ENCODE measurements around the gene MAP3K10.
"Not testable (repeated sequence)": the region's sequence is repeated elsewhere in the genome, so short reads cannot be mapped to it uniquely, and the experiment has no call there.

MAP3K10 gene

DNA sequence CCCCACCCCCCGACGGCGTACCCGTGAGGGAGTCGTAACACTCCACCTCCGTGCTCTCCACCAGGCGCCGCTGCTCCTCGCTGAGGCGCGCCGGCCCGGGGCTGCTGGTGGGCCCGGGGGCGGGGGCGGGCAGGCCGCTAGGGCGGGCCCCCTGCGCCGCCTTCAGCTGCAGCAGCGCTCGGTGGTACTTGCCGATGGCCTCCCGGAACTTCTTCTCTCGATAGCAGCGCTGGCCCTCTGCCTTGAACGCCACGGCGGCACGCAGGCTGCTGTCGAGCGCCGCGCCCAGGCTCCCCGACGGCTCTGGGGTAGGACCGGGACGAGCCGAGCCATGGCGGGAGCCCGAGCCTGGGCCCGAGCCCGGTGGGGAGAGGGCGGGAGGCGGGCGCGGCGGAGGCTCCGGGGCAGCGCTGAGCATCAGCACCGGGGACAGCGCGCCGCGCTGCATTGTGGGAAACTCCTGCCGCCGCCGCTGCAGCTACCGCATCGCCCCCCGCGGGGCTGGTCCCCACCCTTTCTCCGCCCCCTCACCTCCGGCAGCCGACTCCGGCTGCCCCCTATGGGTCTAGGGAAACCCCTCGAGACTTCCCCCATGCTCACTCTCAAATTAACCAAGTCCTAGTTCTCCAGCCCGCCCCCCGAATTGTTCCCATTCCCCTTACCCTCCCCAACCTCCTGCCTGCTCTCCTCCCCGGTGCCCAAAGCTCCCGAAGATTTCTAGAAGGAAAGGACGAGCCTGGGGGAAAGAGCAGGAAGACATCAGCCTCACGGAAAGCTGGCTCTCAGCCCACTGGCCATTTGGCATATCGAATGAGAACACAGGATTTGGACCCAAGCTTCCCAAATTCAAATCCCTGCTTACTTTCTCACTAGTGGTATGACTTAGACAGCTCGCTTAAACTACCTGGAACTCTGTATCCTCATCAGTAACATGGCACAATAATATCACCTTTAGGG lies 27.0 kb downstream of the MAP3K10 start, which contains the start of gene TTC9B:
TSS of gene TTC9B (minus strand) at position 451 of the 957 bp plus-strand sequence. CDS start at position 448, 3 bp downstream.
- peak; percentile 73 for DNase-seq

DNA sequence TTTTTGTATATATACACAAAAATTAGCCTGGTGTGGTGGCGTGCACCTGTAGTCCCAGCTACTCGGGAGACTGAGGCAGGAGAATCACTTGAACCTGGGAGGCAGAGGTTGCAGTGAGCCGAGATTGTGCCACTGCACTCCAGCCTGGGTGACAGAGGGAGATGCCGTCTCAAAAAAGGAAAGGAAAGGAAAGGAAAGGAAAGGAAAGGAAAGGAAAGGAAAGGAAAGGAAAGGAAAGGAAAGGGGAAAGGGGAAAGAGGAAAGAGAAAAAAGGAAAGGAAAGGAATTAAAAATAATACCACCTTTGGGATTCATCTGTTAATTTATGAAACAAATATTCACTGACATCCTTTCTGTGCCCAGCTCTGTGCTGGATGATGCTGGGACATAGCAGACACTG lies 27.8 kb downstream of the MAP3K10 start:
- not testable (repeated sequence) for DNase-seq

DNA sequence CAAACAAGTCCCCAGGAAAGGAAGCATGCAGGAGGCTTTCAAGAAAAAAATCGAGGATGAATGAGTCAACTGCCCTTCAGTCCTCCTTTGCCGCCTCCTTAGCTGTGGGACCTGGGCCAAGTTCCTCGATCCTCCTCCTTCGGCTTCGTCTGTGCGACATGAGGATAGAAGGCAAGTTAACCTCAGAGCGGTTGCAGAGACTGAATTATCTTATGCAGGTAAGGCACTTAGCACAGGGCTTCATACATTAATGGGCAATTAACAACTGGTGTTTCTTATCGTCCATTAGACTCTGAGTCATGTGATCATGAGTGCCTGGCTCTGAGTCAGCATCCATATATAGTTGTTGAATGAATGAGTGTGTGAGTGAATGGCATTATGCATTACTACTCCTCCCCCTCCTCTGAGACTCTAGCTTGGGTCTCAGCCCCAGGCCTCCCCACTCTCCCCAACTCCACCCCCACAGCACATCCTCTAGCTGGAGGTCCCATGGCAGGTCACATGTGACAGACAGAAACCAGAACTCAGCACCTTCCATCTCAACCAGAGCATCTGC lies 28.6 kb downstream of the MAP3K10 start:
- DNase-seq: no peak

DNA sequence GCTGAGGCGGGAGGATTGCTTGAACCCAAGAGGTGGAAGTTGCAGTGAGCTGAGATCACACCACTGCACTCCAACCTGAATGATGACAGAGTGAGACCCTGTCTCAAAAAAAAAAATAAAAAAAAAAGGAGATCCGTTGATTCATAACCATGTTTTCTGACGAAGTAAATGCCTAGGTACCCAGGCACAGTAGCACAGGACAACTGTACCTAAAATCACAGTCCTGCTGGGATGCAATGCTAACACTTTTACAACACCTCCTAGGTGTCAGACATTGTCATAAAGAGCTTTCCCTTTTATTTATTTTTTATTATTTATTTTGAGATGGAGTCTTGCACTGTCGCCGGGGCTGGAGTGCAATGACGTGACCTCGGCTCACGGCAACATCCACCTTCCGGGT lies 29.4 kb downstream of the MAP3K10 start:
- DNase-seq: no peak

DNA sequence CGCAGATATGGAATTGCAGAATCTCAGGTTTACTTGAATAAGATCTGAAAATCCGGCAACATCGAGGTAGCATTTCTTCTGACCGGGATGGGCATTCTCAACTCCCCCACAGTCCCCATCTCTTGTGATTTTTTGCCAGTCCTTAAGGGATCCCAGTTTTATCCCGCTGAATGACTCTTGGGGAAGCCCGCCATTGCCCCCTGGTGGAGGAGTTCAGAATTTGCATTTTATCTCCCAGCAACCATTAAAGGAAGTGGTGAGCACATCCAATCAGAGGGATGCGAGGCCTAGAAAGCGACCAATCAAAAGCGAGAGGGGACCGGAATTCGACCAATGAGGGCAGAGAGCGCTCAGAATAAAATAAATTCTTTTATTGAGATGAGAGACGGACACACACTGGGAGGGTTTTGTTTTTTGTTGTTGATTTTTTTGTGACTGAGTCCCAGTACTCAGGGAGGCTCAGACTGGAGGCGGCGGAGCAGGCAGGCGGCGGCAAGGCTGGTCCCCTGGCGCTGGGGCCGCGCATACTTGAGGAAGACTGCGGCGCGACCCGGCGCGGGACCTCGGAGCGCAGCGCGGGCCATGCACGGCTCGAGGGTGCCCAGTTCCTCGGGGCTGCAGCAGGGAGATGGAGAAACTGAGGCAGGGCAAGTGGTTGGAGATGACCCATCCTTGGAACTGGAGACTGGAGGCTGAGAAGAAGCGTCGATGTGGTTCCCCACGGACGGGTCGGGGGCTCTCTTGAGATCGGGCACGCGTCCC lies 30.8 kb downstream of the MAP3K10 start:
- DNase-seq: peak; percentile 73

DNA sequence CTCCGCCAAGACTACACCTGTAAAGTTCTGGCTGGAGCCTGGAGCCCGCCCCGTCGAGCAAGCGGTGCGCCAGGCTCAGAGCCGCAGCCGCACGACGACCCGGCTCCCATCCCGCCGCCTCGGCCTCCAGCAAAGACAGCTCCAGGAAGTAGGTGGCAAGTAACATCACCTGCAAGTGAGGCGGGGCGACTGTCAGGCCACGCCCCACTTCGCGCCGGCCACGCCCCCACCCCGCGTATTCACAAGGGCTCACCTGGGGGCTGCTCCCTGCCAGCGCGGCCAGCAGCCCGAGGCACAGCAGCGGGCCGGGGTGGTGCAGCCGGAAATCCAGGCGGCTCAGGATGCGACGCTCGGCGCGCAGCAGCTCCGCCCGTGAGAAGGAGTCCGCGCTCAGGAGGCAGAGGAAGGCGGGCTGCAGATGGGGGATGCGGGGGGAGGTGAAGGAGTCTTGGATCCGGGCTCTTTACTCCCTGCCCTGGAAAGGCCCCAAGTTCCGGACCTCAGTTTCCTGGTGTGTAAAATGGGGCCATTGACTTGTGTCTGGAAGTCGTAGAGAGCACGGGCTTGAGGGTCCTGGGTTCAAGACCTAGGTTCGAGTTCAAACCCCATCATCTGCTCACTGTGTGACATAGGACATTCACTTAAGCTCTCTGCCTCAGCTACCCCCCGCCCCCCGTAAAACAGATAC lies 32.1 kb downstream of the MAP3K10 start:
- DNase-seq: no peak

DNA sequence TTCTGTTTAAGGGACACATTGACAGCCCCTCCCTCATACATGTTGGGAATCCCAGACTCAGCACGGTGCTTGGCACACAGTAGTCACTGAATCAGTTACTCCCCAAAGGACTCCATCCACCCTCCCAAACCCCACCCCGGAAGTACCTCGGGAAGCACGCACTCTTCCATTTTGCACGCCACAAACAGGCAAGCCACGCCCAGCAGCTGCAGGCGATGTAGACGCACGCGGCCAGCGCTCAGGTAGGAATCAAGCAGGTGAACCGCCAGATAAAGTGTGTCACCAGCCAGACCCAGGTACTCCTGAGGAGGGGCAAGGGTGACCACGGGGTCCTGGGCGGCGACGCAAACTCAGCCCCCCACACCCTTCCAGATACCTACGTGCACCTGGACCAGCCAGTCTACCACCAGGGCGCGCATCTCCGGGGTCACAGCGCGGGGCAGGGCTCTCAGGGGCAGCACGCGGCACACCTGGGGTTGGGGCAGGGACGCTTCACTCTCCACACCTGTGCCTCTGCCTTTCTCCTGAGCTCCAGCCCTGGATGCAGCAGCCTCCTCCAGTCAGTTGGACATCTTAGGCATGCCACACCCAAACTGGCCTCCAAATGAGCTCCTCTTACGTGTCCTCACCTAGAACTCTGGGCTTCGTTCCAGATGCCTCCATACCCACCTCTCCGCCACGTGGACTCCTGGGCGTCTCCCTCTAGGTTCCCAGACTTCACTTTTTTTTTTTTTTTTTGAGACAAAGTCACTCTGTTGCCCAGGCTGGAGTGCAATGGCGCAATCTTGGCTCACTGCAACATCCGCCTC lies 33.3 kb downstream of the MAP3K10 start:
- DNase-seq: no peak

DNA sequence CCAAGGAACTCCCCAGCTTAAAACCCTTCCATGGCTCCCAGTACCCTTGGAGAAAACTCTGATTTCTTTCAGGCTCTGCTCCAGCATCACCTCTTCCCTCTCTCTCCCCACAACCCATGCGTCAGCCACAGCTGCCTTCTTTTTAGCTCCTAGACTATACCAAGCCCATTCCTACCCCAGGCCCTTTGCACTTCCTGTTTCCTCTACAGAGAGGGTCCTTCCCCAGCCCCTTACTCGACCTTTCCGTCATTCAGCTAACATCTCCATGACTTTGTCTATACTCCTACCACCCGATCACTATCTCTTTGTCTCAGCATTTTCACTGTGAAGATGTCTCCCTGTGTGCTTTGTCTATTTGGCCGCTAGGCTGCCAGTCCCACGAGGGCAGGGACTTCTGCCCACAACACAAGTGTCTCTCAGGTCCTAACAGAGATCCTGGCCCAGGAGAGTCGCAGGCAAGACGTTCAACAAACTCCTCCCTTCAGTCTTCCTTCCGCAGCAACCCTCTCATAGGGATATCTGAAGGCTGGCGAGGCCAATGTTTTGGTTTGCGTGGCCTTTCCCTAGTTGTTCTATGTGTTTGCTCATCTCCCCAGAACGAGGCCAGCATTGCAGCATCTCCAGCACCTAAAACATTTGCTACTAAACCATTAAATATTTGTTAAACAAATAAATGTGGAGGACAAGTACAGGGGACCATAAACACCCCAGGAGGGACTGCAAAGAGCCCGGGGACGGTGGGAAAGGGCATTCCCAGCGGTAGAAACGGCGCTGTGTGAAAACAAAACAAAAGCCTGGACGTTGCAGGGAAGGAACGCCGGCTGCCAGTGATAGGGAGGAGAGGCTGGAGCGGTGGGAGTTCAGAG lies 34.4 kb downstream of the MAP3K10 start:
- no peak for DNase-seq

DNA sequence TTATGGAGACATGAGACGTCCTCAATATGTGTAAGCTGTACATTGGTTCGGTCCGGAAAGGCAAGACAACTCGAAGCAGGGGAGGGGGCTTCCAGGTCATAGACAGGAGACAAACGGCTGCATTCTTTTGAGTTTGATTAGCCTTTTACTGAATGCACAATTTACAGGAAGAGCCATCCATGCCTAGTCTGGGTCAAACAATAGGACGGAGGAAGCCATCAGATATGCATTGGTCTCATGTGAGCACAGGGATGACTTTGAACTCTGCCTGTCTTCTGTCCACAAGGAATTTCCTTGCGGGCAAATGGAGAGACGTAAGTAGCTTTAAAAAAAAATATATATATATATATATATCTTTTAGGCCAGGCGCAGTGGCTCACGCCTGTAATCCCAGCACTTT lies 37.1 kb downstream of the MAP3K10 start:
- DNase-seq: no peak

DNA sequence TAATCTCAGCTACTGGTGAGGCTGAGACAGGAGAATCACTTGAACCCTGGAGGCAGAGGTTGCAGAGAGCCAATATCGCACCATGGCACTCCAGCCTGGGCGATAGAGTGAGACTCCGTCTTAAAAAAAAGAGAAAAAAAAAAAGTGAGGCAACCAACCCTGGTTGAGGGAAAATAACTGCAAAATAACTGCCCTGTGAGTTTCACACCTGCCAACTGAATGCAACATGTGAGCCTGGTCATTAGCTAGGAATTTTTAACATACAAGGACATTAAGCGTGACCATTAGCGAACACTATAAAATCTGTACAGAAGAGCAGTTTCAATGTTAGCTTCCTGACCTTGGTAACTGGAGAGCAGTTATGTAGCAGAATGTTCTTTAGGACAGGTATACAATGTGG lies 37.6 kb downstream of the MAP3K10 start:
- DNase-seq: no peak

DNA sequence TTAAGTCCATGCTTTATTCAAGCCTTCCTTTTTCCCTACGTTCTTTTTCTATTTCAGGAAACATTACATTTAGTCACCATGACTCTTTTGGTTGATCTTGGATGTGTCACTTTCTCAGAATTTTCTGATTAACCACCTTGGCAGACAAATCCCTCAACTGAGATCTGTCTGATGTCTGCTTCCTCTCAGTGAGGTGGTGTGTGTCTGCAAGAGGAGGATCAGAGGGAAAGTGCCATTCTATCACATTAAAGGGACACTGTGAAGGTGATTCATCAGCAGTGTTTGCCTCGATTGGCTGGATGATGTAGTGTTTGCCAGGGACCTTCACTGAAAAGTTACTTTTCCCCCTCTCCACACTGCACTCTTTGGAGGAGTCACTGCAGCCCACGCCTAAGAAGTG lies 38.3 kb downstream of the MAP3K10 start:
- DNase-seq: no peak

DNA sequence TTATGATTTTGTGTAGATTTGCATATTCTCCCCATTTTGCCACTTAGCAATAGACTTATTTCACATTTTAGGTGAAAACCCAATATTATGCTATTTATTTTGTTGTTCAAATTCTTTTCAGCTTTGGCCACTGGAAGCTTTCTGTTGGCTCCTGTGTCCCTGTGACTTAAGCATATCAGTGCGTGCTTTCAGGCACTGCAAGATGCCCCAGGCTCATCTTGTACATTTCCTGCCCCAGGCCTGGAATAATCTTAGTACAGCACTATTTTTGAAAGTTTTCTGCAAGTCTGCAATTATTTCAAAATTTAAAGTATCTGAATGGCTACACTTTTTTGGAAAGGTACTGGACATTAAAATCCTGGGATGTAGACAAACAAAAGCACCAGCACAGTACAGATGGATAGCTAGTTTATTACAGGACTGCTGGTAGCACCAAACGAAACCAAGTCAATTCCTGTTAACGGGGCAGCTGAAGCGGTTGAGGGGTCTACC lies 38.7 kb downstream of the MAP3K10 start:
- DNase-seq: no peak

DNA sequence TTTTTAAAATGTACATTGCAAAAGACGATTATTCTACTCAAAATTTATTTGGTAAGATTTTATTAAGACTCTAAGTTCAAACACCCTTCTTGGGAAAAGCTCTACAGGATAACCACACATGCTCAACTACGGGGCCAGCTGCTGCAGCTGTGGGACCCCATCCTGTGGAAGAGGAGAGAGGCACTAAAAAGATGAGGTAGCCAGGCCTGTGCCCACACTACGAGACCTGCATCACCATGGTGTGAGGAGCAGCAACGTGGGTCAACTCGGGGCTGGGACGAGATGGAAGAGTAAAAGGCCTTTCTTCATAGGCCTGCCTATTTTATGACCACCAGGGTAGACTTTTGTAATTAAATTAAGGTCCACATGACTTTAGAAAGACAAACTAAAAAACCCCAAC lies 39.8 kb downstream of the MAP3K10 start:
- DNase-seq: no peak

DNA sequence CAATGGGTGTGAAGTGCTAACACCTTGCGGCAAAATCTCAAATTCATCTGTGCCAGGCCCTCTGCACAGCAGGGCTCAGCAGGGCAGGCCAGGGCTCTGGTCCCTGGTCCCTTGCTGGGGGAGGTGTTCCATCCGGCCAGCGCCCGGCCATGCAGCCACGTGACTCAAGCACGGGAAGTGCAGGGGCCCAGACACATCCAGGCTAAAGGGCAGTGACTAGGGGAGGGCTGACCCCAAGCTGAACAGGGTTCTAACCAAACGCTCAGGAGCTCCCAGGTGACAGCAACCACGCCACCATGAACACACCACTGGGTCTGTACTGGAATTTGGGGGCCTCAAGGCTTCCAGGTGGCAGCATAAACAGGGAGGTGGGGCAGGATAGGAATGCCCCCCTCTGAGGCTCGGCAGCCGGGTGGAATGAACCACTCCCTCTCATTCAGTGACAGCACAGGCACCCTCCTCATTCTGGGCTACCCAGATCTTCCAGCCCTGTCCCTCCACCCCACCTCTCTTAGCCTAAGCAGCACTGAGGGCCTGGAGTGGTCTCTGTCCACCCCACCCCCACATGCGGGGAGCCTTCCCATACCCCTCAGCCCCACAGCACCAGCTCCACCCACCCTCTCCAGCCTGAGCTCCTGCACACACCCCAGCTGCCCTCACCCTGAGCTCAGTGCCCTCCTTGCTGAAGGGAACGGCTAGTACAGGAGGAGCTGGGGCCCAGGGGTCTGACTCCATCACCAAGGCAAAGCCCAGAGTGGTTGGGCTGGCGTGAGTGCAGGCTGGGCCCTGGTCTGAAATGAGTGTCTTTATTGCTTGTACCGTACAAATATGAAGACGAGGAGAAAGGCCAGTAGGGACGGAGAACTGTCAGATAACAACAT lies 40.6 kb downstream of the MAP3K10 start:
- no peak for DNase-seq

DNA sequence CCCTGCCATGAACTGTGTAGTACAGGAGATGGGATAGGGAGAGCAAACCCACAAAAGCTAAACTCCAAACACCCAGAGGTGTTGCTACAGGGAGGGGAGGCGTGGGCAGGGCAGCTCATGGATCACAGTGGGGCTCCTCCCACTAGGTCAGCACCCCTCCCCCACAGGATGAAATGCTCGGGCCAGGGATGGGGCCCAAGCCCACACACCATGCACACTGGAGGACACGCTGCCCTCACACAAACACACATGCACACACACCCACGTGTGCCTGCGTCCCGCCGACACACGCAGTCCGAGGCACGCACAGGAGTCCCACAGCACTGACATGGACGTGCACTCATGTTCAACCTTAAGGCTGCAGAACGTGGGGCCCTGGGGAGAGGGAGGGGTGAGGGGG lies 41.3 kb downstream of the MAP3K10 start:
- DNase-seq: no peak

DNA sequence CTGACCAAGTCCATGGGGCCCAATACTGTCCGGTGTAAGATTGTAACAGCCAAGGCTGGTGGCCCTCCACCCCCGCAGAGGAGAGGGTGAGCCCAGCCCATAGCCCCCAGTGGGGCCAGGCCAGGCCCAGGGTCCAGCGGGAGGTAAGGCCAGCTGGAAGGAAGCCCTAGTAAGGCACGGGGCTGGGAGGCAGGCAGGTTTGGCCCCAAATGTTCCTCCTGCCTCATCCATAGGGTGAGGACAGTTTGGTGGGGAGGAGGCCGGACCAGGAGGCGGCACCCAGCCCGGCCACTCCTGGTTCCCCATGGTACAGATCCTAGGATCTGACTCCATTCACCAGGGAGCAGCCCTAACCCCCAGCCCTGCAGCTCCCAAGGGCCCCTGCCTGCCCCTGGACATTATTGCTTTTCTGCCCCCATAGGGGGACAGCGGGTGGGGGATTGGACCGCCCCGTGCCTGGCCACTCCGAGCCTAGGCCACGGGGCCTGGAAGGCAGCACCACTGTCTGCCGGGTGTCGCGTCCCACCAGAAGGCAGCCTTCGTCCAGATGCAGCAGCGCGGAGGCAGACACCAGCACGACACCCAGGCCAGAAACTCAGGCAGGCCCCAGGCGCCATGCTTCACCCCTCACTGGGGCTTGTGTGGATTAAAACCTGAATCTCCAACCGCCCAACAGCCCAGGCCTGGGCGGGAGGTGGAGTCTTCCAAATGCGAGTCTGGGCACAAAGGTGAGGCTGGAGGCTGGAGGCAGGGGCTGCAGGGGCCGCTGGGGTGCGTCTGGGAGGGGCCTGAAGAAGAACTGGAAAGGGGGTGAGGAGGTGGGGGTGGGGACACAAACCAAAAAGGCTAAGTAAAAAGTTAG lies 42.0 kb downstream of the MAP3K10 start:
- no peak for DNase-seq

DNA sequence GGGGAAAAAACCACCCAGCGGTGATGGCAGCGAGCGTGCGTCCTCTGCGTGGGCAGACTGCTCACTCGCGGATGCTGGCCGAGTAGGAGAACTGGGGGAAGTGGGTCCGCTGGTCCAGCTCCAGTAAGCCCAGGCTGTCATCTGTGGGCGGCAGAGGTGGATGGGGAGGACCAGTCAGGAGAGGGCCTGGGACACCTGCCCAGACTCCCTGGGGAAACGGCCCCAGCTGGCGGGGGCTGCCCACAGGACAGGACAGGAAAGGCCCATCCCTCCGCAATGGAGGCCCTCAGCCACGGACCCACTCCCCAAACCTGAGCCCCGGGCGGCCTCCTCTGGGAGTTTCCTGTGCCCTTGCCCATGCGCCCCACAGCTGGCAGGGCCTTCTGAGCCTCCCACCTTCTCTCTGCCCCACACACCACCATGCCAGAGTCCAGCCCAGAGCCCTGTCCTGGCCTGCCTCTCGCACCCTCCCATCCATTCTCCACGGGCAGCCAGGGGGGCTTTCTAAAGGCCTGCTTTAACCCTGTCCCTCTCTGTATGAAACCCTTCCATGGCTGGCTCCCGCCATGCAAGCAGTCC lies 42.7 kb downstream of the MAP3K10 start:
- no peak for DNase-seq
